HUES64 (cell line): Measurements from ENCODE around the gene LRRTM4.
A peak's percentile ranks its signal among the peaks of the same experiment; 100 is the strongest.

Experiments used
- H3K27ac ChIP-seq: 2 replicates; pipeline ENCODE4 v1.7.0; 2013; ENCODE audit warnings: low read depth, low read length, inconsistent platforms
- H3K27me3 ChIP-seq: 2 replicates; pipeline ENCODE4 v1.6.1; 2013; ENCODE audit warnings: mild to moderate bottlenecking, low read length; ENCODE audit not compliant: insufficient read depth
- H3K36me3 ChIP-seq: 2 replicates; pipeline ENCODE4 v1.6.1; 2013; ENCODE audit warnings: mild to moderate bottlenecking, low read length; ENCODE audit not compliant: insufficient read depth
- H3K4me1 ChIP-seq: 2 replicates; pipeline ENCODE4 v1.6.1; 2013; ENCODE audit warnings: mild to moderate bottlenecking, low read length, moderate library complexity; ENCODE audit not compliant: insufficient read depth
- H3K4me3 ChIP-seq: 2 replicates; pipeline ENCODE4 v1.5.1; 2013; ENCODE audit warnings: mild to moderate bottlenecking, low read length, moderate library complexity
- H3K9ac ChIP-seq: 2 replicates; pipeline ENCODE4 v1.6.1; 2013; ENCODE audit warnings: mild to moderate bottlenecking, low read depth, low read length
- H3K9me3 ChIP-seq: 2 replicates; pipeline ENCODE4 v1.6.1; 2013; ENCODE audit warnings: low read depth, low read length; ENCODE audit not compliant: insufficient read depth
- whole genome bisulfite sequencing: fragments of 150-250, 120-280 bp; methylation state at CpG from one replicate; pipeline ENCODE4 v1.1.7; 2013; ENCODE audit warnings: missing lambda C conversion rate; 5-methylcytosine and 5-hydroxymethylcytosine counted together

The LRRTM4 gene

GRCh38 chr2:77397763-77398162 lies 124.4 kb downstream of the LRRTM4 start:
- peaks cover 37% of the 10 kb centered on the region for H3K4me1 ChIP-seq
- WGBS: 88% methylated on average over 2 of the region's 2 CpGs
- H3K27ac ChIP-seq: no peak overlapping the region
- no peaks in the 10 kb centered on the region for H3K27me3 ChIP-seq
- no peaks in the 10 kb centered on the region for H3K36me3 ChIP-seq
- no peaks in the 10 kb centered on the region for H3K9me3 ChIP-seq
- H3K4me3 ChIP-seq: no peak overlapping the region
- no peak overlapping the region for H3K9ac ChIP-seq

- Histone ChIP-seq H3K36me3 (no peaks in the 10 kb centered on the region), H3K9me3 (no peaks in the 10 kb centered on the region), H3K4me1 (peaks cover 31% of the 10 kb centered on the region), H3K9ac (no peak overlapping the region), H3K4me3 (no peak overlapping the region), H3K27ac (no peak overlapping the region), H3K27me3 (no peaks in the 10 kb centered on the region)
- 84% methylated on average over 1 of the region's 1 CpG for WGBS
These were observed 127.2 kb downstream of the LRRTM4 start for GRCh38 chr2:77395011-77395410.

- no peaks in the 10 kb centered on the region for H3K36me3 ChIP-seq
- no peak overlapping the region for H3K9ac ChIP-seq
- H3K4me1 ChIP-seq: peaks cover 39% of the 10 kb centered on the region
- no peaks in the 10 kb centered on the region for H3K27me3 ChIP-seq
- no peak overlapping the region for H3K4me3 ChIP-seq
- H3K9me3 ChIP-seq: no peaks in the 10 kb centered on the region
- H3K27ac ChIP-seq: no peak overlapping the region
These were observed 131.1 kb downstream of the LRRTM4 start for GRCh38 chr2:77391119-77391518.

GRCh38 chr2:77387324-77387723 lies 134.9 kb downstream of the LRRTM4 start:
- peak overlapping the region; percentile 37; the same call in 1 of the 2 replicates for H3K27ac ChIP-seq
- peaks cover 24% of the 10 kb centered on the region for H3K4me1 ChIP-seq
- WGBS: 16% methylated on average over 3 of the region's 3 CpGs
- H3K27me3 ChIP-seq: no peaks in the 10 kb centered on the region
- H3K9me3 ChIP-seq: no peaks in the 10 kb centered on the region
- no peak overlapping the region for H3K9ac ChIP-seq
- H3K4me3 ChIP-seq: no peak overlapping the region
- no peaks in the 10 kb centered on the region for H3K36me3 ChIP-seq

- H3K9me3 ChIP-seq: no peaks in the 10 kb centered on the region
- no peak overlapping the region for H3K9ac ChIP-seq
- no peaks in the 10 kb centered on the region for H3K27me3 ChIP-seq
- H3K27ac ChIP-seq: no peak overlapping the region
- no peak overlapping the region for H3K4me3 ChIP-seq
- no peaks in the 10 kb centered on the region for H3K36me3 ChIP-seq
- no peaks in the 10 kb centered on the region for H3K4me1 ChIP-seq
These were observed 149.5 kb downstream of the LRRTM4 start for GRCh38 chr2:77372636-77373035.

GRCh38 chr2:77370511-77370910 lies 151.7 kb downstream of the LRRTM4 start:
- H3K4me1 ChIP-seq: no peaks in the 10 kb centered on the region

GRCh38 chr2:77363277-77363676 lies 158.9 kb downstream of the LRRTM4 start:
- Histone ChIP-seq H3K4me3 (no peak overlapping the region), H3K27ac (no peak overlapping the region), H3K27me3 (no peaks in the 10 kb centered on the region), H3K36me3 (no peaks in the 10 kb centered on the region), H3K9ac (no peak overlapping the region), H3K4me1 (peaks cover 8% of the 10 kb centered on the region; the same call in 1 of the 2 replicates), H3K9me3 (no peaks in the 10 kb centered on the region)
- 93% methylated on average over 4 of the region's 5 CpGs for WGBS

More at GRCh38 chr2:77370511-77370910, 151.7 kb downstream of the LRRTM4 start:
- Histone ChIP-seq H3K4me3 (no peak overlapping the region), H3K9me3 (no peaks in the 10 kb centered on the region), H3K27me3 (no peaks in the 10 kb centered on the region), H3K27ac (no peak overlapping the region), H3K36me3 (no peaks in the 10 kb centered on the region), H3K9ac (no peak overlapping the region)
- no CpG with 5 or more reads among the region's 3 CpGs for WGBS

GRCh38 chr2:77348821-77349220 lies 173.4 kb downstream of the LRRTM4 start:
- H3K4me1 ChIP-seq: no peaks in the 10 kb centered on the region
- no peaks in the 10 kb centered on the region for H3K36me3 ChIP-seq
- H3K4me3 ChIP-seq: no peak overlapping the region
- H3K27me3 ChIP-seq: no peaks in the 10 kb centered on the region
- H3K9me3 ChIP-seq: peaks cover 5% of the 10 kb centered on the region; the same call in 1 of the 2 replicates
- no peak overlapping the region for H3K9ac ChIP-seq
- H3K27ac ChIP-seq: no peak overlapping the region

- H3K27ac ChIP-seq: no peak overlapping the region
- H3K9ac ChIP-seq: no peak overlapping the region
- no peak overlapping the region for H3K4me3 ChIP-seq
- no peaks in the 10 kb centered on the region for H3K36me3 ChIP-seq
- peaks cover 15% of the 10 kb centered on the region for H3K9me3 ChIP-seq
- no peaks in the 10 kb centered on the region for H3K27me3 ChIP-seq
- no peaks in the 10 kb centered on the region for H3K4me1 ChIP-seq
These were observed 186.2 kb downstream of the LRRTM4 start for GRCh38 chr2:77336013-77336412.

GRCh38 chr2:77328134-77328931 lies 193.8 kb downstream of the LRRTM4 start:
- Histone ChIP-seq H3K4me3 (no peak overlapping the region), H3K4me1 (peaks cover 21% of the 10 kb centered on the region), H3K9ac (no peak overlapping the region), H3K27ac (no peak overlapping the region), H3K36me3 (no peaks in the 10 kb centered on the region), H3K27me3 (no peaks in the 10 kb centered on the region), H3K9me3 (peaks cover 8% of the 10 kb centered on the region)
- WGBS: 84% methylated on average over 5 of the region's 5 CpGs

GRCh38 chr2:77325395-77325794 lies 196.8 kb downstream of the LRRTM4 start:
- H3K36me3 ChIP-seq: no peaks in the 10 kb centered on the region
- H3K4me1 ChIP-seq: peaks cover 21% of the 10 kb centered on the region
- H3K27ac ChIP-seq: no peak overlapping the region
- no peak overlapping the region for H3K9ac ChIP-seq
- no peak overlapping the region for H3K4me3 ChIP-seq
- WGBS: 99% methylated on average over 3 of the region's 3 CpGs
- no peaks in the 10 kb centered on the region for H3K27me3 ChIP-seq
- no peaks in the 10 kb centered on the region for H3K9me3 ChIP-seq

GRCh38 chr2:77322431-77322830 lies 199.7 kb downstream of the LRRTM4 start:
- H3K27ac ChIP-seq: no peak overlapping the region
- no peaks in the 10 kb centered on the region for H3K36me3 ChIP-seq
- no peaks in the 10 kb centered on the region for H3K9me3 ChIP-seq
- H3K9ac ChIP-seq: no peak overlapping the region
- WGBS: 67% methylated on average over 1 of the region's 3 CpGs
- peaks cover 3% of the 10 kb centered on the region for H3K4me1 ChIP-seq
- no peaks in the 10 kb centered on the region for H3K27me3 ChIP-seq
- H3K4me3 ChIP-seq: no peak overlapping the region
